HG03135 (cell line): ENCODE measurements around the gene WFDC2.
"Not testable (repeated sequence)": the region's sequence is repeated elsewhere in the genome, so short reads cannot be mapped to it uniquely, and the experiment has no call there.

Experiments used
- ATAC-seq: cut with Tn5 transposase; IDR thresholded peaks from one replicate; pipeline ENCODE4 v1.9.1; 2021; ENCODE audit warnings: mild to moderate bottlenecking, moderate library complexity; ENCODE audit not compliant: unreplicated experiment

WFDC2 gene

GRCh38 chr20:45450097-45450818 is 19.3 kb upstream of the WFDC2 start:
- ATAC-seq = no peak

GRCh38 chr20:45452238-45452637 is 17.3 kb upstream of the WFDC2 start:
- no peak for ATAC-seq

- no peak for ATAC-seq
Observed at GRCh38 chr20:45452772-45453691, 16.5 kb upstream of the WFDC2 start.

- ATAC-seq = no peak
Observed at GRCh38 chr20:45456632-45457031, 12.9 kb upstream of the WFDC2 start.

GRCh38 chr20:45459606-45460005 is 9.9 kb upstream of the WFDC2 start:
- ATAC-seq = no peak

GRCh38 chr20:45461225-45461624 is 8.3 kb upstream of the WFDC2 start:
- ATAC-seq = no peak

GRCh38 chr20:45462711-45463509 is 6.6 kb upstream of the WFDC2 start:
- ATAC-seq = no peak

GRCh38 chr20:45463709-45464108 is 5.8 kb upstream of the WFDC2 start:
- no peak for ATAC-seq

- no peak for ATAC-seq
Observed at GRCh38 chr20:45465491-45466266, 3.9 kb upstream of the WFDC2 start.

GRCh38 chr20:45467172-45467571 is 2.4 kb upstream of the WFDC2 start:
- ATAC-seq = no peak

GRCh38 chr20:45467861-45468260 is 1.7 kb upstream of the WFDC2 start:
- ATAC-seq = no peak

GRCh38 chr20:45470262-45470931 is 844 bp downstream of the WFDC2 start:
- no peak for ATAC-seq

GRCh38 chr20:45470937-45471336 is 1.4 kb downstream of the WFDC2 start:
- no peak for ATAC-seq

- not testable (repeated sequence) for ATAC-seq
Observed at GRCh38 chr20:45472286-45472685, 2.7 kb downstream of the WFDC2 start.

GRCh38 chr20:45477530-45478148 is 8.1 kb downstream of the WFDC2 start:
- ATAC-seq = not testable (repeated sequence)

- no peak for ATAC-seq
Observed at GRCh38 chr20:45479822-45480221, 10.3 kb downstream of the WFDC2 start.

GRCh38 chr20:45484676-45485075 is 15.1 kb downstream of the WFDC2 start:
- ATAC-seq = no peak

- no peak for ATAC-seq
Observed at GRCh38 chr20:45485388-45485787, 15.8 kb downstream of the WFDC2 start.

GRCh38 chr20:45487231-45487635 is 17.7 kb downstream of the WFDC2 start:
- no peak for ATAC-seq
